GM18858 (cell line): Measurements from ENCODE around the gene ZNF764.
"Not testable (repeated sequence)": the region's sequence is repeated elsewhere in the genome, so short reads cannot be mapped to it uniquely, and the experiment has no call there.

Source experiments
- ATAC-seq: cut with Tn5 transposase; IDR thresholded peaks from one replicate; pipeline ENCODE4 v1.9.1; 2021; ENCODE audit not compliant: unreplicated experiment

The ZNF764 gene

GRCh38 chr16:30551781-30552180 lies 6.4 kb downstream of the ZNF764 start:
- no peak for ATAC-seq

DNA sequence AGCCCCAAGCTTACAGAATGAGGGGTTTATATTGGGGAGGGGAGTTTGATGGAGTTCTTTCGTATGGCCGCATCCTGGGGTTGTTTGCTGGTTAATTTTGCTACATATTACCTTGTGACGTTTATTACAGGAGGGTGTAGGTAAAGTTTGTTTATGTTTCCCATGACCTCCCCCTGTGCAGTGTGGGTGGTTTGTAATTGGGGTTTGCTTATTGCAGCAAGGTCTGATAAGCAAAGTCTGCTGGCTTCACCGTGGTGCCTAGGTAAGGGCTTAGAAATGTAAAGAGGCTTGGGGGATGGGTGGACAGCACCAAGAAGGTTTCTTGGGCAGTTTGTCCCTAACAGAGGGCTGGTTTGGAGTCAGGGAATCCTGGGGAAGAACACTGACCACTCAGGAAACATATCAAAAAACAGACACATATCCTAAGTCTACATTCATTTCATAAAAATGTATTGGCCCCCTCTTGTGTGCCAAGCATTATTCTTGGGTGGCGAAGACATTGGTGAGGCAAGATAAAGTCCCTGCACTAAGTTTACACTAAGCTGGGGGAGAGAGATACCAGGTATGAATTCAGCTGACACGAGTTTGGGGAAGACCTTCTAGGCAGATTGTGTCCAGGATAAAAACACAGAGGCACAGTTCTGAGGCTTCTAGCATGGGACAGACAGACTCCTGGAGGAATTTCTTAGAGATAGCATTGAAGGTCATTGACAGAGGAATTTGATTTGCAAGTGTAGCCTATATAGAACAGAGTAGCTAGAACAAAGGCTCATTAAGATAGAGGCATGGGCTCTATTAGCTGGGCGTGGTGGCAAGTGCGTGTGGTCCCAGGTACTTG lies 9.5 kb downstream of the ZNF764 start:
- ATAC-seq, result no peak

DNA sequence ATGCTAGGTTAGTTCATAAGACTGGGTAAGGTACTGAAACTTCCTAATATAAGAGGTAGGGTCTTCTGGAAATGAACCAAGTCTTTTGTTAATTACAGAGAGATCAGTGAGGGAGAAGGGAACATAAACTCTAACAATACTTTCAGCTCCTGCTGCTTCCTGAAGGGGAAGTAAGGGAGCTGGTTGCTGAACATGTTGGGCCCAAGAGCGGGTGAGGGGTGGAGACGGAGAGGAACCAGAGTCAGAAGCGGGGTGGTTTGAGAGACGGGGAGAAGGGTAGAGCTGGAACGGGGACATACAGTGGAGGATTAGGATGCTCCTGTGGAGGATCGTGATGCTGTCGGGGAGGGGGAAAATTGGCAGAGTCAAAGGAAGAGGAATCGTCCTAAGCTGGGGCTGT lies 12.1 kb downstream of the ZNF764 start:
- no peak for ATAC-seq

- ATAC-seq, result no peak
Observed at GRCh38 chr16:30543067-30543466, 15.1 kb downstream of the ZNF764 start.

DNA sequence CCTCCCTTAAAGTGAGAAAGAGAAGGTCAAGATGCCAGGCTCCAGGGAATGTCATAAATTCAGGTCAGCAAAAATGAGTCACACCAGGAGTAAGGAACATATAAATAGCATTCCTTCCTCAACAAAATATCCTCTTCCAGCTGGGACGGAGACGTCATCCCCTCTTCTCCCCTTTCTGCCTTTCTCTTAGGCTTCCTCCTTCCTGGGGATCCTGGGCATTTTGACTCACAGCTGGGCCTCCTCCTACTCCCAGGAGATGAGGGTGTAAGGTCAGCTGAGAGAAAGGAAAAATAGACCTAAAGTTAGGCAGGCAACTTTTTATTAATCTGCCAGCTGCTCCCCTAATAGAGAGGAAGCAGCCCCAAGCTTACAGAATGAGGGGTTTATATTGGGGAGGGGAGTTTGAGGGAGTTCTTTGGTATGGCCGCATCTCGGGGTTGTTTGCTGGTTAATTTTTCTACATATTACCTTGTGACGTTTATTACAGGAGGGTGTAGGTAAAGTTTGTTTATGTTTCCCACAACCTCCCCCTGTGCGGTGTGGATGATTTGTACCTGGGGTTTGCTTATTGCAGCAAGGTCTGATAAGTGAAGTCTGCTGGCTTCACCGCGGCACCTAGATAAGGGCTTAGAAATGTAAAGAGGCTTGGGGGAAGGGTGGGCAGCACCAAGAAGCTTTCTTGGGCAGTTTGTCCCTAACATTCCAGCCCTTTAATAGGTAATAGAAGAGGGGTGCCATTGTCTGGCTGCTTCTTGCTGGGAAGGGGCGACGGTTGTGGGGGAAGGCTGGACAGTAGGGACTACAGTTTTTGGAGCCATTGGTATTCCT lies 16.5 kb downstream of the ZNF764 start:
- ATAC-seq, result no peak

- not testable (repeated sequence) for ATAC-seq
Observed at GRCh38 chr16:30540916-30541464, 17.2 kb downstream of the ZNF764 start.

DNA sequence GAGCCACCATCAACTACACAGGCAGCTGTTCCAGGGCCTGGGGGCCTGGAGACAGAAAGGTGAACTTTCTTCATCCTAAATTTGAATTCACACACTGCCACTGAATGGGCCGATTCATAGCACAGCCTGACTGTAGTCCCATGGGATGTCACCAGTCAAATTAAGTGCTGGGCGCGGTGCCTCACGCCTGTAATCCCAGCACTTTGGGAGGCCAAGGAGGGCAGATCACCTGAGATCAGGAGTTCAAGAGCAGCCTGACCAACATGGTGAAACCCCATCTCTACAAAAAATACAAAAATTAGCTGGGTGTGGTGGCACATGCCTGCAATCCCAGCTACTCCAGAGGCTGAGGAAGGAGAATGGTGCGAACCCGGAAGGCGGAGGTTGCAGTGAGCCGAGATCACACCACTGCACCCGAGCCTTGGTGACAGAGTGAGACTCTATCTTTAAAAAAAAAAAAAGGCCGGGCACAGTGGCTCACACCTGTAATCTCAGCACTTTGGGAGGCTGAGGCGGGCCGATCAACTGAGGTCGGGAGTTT lies 18.1 kb downstream of the ZNF764 start:
- ATAC-seq, result not testable (repeated sequence)

GRCh38 chr16:30539000-30539964 lies 18.9 kb downstream of the ZNF764 start:
- no peak for ATAC-seq

DNA sequence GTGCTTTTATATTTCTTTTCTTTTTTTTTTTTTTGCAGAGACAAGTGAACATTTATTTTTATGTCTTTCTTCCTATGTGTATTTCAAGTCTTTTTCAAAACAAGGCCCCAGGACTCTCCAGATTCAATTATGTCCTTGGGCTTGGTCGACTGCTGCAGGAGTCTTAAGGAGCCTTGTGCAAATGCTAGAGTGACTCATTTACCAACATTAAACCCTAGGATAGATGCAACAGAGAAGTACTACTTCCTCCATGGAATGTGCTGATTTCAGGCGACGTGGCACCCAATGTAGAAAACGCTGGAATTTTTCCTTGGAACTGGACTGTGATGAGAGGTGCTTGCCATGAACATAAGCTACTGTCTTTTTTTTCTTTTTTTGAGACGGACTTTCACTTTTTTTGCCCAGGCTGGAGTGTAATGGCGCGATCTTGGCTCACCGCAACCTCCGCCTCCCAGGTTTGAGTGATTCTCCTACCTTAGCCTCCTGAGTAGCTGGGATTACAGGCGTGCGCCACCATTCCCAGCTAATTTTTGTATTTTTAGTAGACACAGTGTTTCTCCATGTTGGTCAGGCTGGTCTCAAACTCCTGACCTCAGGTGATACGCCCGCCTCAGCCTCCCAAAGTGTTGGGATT lies 21.7 kb downstream of the ZNF764 start:
- ATAC-seq, result not testable (repeated sequence)

- no peak for ATAC-seq
Observed at GRCh38 chr16:30535777-30536190, 22.4 kb downstream of the ZNF764 start.

DNA sequence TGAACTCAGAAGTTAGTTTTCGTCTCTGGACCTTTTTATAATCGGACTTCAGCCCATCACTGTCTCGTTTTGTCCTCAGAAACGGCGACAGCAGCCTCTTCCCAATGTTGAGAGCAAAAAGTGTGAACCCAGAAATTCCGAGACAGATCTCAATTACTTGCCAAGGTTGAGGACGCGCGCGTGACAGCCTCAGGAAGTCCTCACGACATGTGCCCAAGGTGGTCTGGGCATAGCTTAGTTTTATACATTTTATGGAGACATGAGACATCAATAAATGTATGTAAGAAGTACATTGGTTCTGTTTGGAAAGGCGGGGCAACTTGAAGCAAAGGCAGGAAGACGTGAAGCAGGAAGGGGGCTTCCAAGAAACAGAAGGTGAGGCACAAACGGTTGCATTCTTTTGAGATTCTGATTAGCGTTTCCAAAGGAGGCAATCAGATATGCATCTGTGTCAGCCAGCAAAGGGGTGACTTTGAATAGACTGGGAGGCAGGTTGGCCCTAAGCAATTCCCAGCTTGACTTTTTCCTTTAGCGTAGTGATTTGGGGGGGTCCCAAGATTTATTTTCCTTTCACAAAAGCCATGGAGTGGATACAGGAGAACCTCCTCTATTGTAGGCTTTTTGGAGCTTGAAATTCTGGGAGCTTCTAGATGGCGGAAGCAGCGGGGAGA lies 22.9 kb downstream of the ZNF764 start:
- no peak for ATAC-seq

DNA sequence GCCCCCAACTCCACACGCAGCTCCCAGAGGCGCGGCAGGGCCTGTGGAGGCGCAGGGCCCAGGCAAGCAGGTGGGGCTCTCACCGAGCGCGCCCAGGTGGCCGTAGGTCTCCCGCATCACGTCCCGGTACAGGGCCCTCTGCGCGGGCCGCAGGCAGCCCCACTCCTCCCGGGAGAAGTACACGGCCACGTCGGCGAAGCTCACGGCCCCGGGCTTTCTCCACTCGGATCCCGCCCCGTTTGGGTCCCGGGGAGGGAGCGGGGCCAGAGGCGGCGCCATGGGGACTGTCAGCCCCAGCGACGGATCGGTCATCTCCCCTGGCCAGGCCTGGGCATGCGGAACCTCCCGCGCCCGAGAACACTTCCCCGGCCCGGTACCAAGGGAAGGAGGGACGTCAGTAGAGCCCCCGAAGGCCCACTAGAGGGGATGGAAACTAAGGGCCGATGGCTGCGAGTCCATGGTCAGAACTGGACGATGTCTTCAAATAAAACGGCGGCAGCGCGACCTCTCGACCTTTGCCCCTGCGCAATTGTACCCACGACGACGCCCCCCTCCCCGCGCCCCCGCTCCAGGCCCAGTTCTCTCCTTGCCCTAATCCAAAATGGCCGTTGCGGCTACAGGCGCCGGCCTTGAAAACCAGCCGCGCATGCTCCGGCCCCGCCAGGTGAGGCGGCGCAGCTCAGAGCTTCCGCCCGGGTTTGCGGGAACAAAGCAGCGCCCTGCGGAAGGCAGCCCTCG lies 23.6 kb downstream of the ZNF764 start, which contains the start of gene ZNF747:
Gene ZNF747, minus strand, starts transcription at position 491 of the 738 bp plus-strand sequence. Its CDS starts 179 bp downstream, at position 312.
- peak; percentile 46 for ATAC-seq

GRCh38 chr16:30533748-30534367 lies 24.3 kb downstream of the ZNF764 start:
- no peak for ATAC-seq

DNA sequence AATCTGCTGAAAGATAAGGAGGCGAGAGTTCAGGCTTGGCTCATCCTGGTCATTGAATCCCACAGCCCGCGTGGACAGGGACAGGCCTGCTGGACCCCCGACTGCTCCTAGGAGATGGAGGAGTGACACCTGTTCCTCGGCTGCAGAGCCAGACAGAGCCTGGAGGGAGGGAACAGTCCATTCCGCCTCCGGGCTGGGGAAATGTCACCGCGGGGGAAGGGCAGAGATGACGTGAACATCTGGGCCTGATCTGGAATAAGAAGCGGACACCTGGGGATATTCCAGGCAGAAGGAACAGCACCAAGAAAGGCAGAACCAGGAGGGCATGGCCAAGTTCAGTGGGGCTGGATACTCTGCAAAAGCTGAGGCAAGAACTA lies 25.0 kb downstream of the ZNF764 start:
- ATAC-seq, result no peak

- no peak for ATAC-seq
Observed at GRCh38 chr16:30532285-30533145, 25.7 kb downstream of the ZNF764 start.

DNA sequence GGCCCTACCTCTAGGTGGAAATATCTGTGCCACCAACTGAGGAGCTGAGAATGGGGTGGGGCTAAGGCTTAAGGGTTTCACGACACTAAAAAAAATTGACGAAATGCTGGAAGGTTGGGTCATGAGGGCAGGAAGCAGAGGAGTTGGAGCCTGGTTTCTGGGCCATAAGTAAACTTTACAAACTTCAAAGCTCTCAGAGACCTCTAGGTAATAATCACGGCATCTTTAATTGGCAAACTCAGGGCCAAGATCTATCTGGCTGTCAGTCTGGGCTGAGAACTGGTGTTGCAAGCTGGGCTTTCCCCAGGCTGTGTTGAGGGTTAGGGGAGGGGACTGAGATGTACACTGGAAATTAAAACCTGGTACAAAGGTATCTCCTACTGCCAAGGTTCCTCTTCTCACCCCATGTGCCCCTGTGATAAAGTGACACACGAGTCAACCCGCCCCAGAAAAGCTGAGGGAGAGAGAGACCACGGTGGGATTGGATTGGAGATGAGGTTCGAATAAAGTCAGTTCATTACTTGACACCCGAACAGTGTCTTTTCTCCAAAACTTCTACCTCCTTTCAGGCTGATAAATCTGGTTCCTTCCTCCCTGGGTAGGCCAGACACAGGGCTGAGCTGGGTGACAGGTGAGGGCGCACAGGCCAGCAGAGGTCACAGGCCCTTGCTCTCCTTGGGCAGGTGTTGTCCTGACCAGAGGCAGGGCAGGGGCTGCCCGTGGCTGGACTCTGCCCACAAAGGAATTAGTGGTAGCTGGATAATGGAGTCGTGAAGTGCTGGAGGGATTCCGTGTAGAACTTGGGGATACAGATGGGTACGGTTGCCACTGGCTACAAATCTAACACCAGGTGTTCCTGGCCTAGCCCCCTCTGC lies 27.8 kb downstream of the ZNF764 start:
- ATAC-seq, result no peak
